ENCODE data around the gene NEMF.
"Not testable (repeated sequence)": the region's sequence is repeated elsewhere in the genome, so short reads cannot be mapped to it uniquely, and the experiment has no call there.

Gene NEMF

GRCh38 chr14:49828640-49829039, 23.9 kb downstream of the NEMF start:
- Histone ChIP-seq H3K27me3 (no peaks in the 10 kb centered on the region), H4K20me1 (peaks cover 41% of the 10 kb centered on the region), H3K9me3 (0 out of 2 replicates have a peak, but pooled peaks cover 7% of the 10 kb centered on the region), H3K4me1 (no peaks in the 10 kb centered on the region), H3K9ac (no peak overlapping the region), H3K27ac (no peak overlapping the region), H3K4me2 (no peak overlapping the region), H3K36me3 (peaks cover 97% of the 10 kb centered on the region), H3K4me3 (no peak overlapping the region)
- no peak for TF ChIP-seq Cebpa-rat (IDR thresholded peaks at IDR 0.05)

GRCh38 chr14:49820176-49820575, 32.4 kb downstream of the NEMF start:
- no peaks in the 10 kb centered on the region for H3K27me3 ChIP-seq
- H4K20me1 ChIP-seq: no peaks in the 10 kb centered on the region
- TF ChIP-seq Cebpa-rat (IDR thresholded peaks at IDR 0.05): no peak
- no peaks in the 10 kb centered on the region for H3K4me1 ChIP-seq
- peaks cover 89% of the 10 kb centered on the region for H3K36me3 ChIP-seq
- peaks cover 59% of the 10 kb centered on the region for H3K9me3 ChIP-seq
- no peak overlapping the region for H3K4me3 ChIP-seq
- no peak overlapping the region for H3K4me2 ChIP-seq
- H3K9ac ChIP-seq: no peak overlapping the region
- no peak overlapping the region for H3K27ac ChIP-seq

GRCh38 chr14:49816844-49817243, 35.7 kb downstream of the NEMF start:
- TF ChIP-seq Cebpa-rat (IDR thresholded peaks at IDR 0.05): no peak

GRCh38 chr14:49816118-49816517, 36.5 kb downstream of the NEMF start:
- H3K36me3 ChIP-seq: peaks cover 91% of the 10 kb centered on the region
- not testable (repeated sequence) for H3K4me3 ChIP-seq, H4K20me1 ChIP-seq, H3K27me3 ChIP-seq, H3K27ac ChIP-seq, H3K4me1 ChIP-seq, H3K9ac ChIP-seq, H3K4me2 ChIP-seq
- peaks cover 38% of the 10 kb centered on the region for H3K9me3 ChIP-seq

More at GRCh38 chr14:49816844-49817243, 35.7 kb downstream of the NEMF start:
- peaks cover 38% of the 10 kb centered on the region for H3K9me3 ChIP-seq
- H3K9ac ChIP-seq: no peak overlapping the region
- no peaks in the 10 kb centered on the region for H4K20me1 ChIP-seq
- no peak overlapping the region for H3K4me3 ChIP-seq
- no peak overlapping the region for H3K4me2 ChIP-seq
- H3K36me3 ChIP-seq: peaks cover 84% of the 10 kb centered on the region
- no peaks in the 10 kb centered on the region for H3K4me1 ChIP-seq
- H3K27me3 ChIP-seq: no peaks in the 10 kb centered on the region
- H3K27ac ChIP-seq: no peak overlapping the region

- Histone ChIP-seq H3K4me1 (no peaks in the 10 kb centered on the region), H3K27me3 (no peaks in the 10 kb centered on the region), H3K4me2 (no peak overlapping the region), H3K9me3 (no peaks in the 10 kb centered on the region), H3K9ac (no peak overlapping the region), H3K36me3 (peaks cover 93% of the 10 kb centered on the region), H4K20me1 (peaks cover 10% of the 10 kb centered on the region), H3K4me3 (no peak overlapping the region), H3K27ac (no peak overlapping the region)
- no peak for TF ChIP-seq Cebpa-rat (IDR thresholded peaks at IDR 0.05)
Observed at GRCh38 chr14:49808780-49809179, 43.8 kb downstream of the NEMF start.

- no peaks in the 10 kb centered on the region for H3K9me3 ChIP-seq
- 0 out of 2 replicates have a peak, but pooled peaks cover 4% of the 10 kb centered on the region for H3K4me1 ChIP-seq
- 0 out of 2 replicates have a peak, but pooled peaks cover 15% of the 10 kb centered on the region for H4K20me1 ChIP-seq
- H3K4me3 ChIP-seq: no peak overlapping the region
- H3K27me3 ChIP-seq: no peaks in the 10 kb centered on the region
- H3K9ac ChIP-seq: no peak overlapping the region
- H3K4me2 ChIP-seq: no peak overlapping the region
- H3K36me3 ChIP-seq: peaks cover 99% of the 10 kb centered on the region
- TF ChIP-seq Cebpa-rat (IDR thresholded peaks at IDR 0.05): no peak
- no peak overlapping the region for H3K27ac ChIP-seq
Observed at GRCh38 chr14:49796025-49796424, 56.6 kb downstream of the NEMF start.

- 0 out of 2 replicates have a peak, but pooled peaks cover 4% of the 10 kb centered on the region for H3K4me1 ChIP-seq
- H3K4me3 ChIP-seq: no peak overlapping the region
- H4K20me1 ChIP-seq: 0 out of 2 replicates have a peak, but pooled peaks cover 15% of the 10 kb centered on the region
- no peaks in the 10 kb centered on the region for H3K9me3 ChIP-seq
- no peak overlapping the region for H3K4me2 ChIP-seq
- no peaks in the 10 kb centered on the region for H3K27me3 ChIP-seq
- no peak overlapping the region for H3K27ac ChIP-seq
- no peak overlapping the region for H3K9ac ChIP-seq
- H3K36me3 ChIP-seq: peaks cover 99% of the 10 kb centered on the region
- no peak for TF ChIP-seq Cebpa-rat (IDR thresholded peaks at IDR 0.05)
Observed at GRCh38 chr14:49792618-49793017, 60.0 kb downstream of the NEMF start.

GRCh38 chr14:49786315-49786714, 66.3 kb downstream of the NEMF start:
- Histone ChIP-seq H3K27ac (no peak overlapping the region), H3K9me3 (no peaks in the 10 kb centered on the region), H3K4me3 (no peak overlapping the region), H3K4me1 (no peaks in the 10 kb centered on the region), H3K36me3 (peaks cover 97% of the 10 kb centered on the region), H3K27me3 (no peaks in the 10 kb centered on the region), H3K9ac (no peak overlapping the region), H3K4me2 (no peak overlapping the region), H4K20me1 (peaks cover 23% of the 10 kb centered on the region; the same call in 1 of the 2 replicates)
- TF ChIP-seq Cebpa-rat (IDR thresholded peaks at IDR 0.05): no peak

GRCh38 chr14:49783394-49784014, 69.1 kb downstream of the NEMF start:
- H3K27me3 ChIP-seq: no peaks in the 10 kb centered on the region
- H3K9me3 ChIP-seq: no peaks in the 10 kb centered on the region
- H3K36me3 ChIP-seq: peaks cover 96% of the 10 kb centered on the region
- TF ChIP-seq Cebpa-rat (IDR thresholded peaks at IDR 0.05): no peak
- H3K4me1 ChIP-seq: no peaks in the 10 kb centered on the region
- no peak overlapping the region for H3K4me3 ChIP-seq
- H3K27ac ChIP-seq: no peak overlapping the region
- no peak overlapping the region for H3K9ac ChIP-seq
- H3K4me2 ChIP-seq: no peak overlapping the region
- H4K20me1 ChIP-seq: peaks cover 28% of the 10 kb centered on the region; the same call in 1 of the 2 replicates

GRCh38 chr14:49781040-49781439, 71.5 kb downstream of the NEMF start:
- H3K4me3 ChIP-seq, H3K27me3 ChIP-seq, H3K4me1 ChIP-seq, H3K9me3 ChIP-seq, H3K4me2 ChIP-seq, H3K27ac ChIP-seq, H3K9ac ChIP-seq: not testable (repeated sequence)
- Histone ChIP-seq H4K20me1 (peaks cover 14% of the 10 kb centered on the region; the same call in 1 of the 2 replicates), H3K36me3 (peaks cover 88% of the 10 kb centered on the region)
